ENCODE measurements around the gene MAPK4.
"Not testable (repeated sequence)": the region's sequence is repeated elsewhere in the genome, so short reads cannot be mapped to it uniquely, and the experiment has no call there.

Gene MAPK4

DNA sequence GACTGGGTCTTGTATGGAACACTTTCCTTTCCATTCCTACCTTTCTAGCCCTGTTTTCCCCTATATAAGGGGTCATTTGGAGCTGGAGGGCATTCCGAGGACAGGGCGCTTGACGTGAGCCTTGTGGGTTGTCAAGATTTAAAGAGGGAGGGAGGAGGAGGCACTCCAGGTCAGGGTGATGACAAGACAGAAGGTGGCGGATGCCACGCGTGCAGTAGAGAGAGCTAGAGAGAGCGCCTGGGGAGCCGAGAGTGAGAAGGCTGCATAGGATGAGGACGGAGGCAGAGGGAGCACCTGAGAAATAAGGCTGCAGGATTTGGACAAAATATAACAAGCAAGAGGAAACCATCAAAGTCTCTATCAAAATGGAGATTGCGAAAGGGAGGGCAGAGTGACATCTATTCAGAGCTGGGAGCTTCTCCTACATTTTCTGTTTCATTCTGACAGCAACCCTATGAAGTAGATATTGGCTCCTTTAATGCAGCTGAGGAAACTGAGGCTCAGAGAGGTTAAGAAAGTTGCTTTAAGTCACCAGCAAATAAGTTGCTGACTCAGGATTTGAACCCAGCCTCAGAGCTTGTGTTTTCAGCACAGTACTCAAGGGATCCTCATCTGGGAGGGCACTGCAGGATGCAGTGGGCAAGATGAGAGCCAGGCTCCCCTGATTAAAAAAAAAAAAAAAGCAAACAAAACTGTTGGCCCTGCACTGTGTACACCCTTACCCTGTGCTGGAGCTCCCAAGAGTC lies 135.7 kb downstream of the MAPK4 start:
- no peak for DNase-seq

DNA sequence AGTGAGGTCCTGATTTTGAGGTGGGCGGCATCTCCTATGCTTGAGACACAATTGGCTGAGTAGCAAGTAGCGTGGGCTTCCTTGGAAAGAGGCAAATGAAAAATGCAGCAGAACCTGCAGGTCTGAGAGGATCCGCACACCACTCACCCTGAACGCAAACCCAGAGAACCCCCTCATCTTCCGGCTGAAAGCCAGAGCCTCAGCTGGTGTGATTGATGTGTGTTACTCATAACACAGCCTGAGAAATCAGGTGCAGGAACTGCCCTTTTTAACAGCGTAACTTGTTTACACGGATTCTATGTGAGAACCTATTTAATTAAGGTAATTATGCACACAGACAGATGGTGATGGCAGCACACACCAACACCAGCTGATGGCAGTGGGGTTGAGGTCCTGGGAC lies 136.5 kb downstream of the MAPK4 start:
- DNase-seq, result no peak

DNA sequence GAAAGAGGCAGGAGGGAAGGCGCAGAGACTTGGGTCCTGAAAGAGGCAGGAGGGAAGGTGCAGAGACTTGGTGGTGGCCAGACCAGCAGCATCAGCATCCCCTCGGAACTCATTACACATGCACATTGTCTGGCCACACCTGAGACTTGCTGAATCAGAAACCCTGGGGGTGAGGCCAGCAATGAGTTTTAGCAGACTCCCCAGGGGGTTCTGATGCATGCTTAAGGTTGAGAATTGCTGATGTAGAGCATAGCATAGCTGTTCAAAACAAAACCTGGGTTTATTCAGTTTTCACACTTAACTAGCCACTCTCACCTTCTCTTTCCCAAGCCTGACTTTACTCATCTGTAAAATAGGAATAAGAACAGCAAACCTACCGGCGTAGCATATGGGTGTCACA lies 137.0 kb downstream of the MAPK4 start:
- no peak for DNase-seq

DNA sequence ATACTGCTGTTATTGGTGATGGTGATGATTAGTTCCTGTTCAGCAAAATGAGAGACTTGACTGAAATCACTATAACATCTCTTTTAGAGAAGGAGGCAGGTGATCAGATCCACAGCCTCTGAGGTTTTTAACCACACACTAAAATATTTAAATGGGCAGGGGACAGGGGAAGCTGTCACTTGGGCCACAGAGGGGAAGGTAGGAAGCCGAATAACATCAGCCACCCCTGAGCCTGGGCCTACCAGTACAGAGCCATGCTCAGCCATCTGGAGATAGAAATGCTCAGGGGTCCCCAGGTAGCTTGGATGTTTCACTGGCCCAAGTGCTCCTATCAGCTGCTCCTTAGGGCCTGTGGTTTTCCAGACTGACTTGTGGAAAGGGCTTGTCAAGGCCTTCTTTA lies 137.6 kb downstream of the MAPK4 start:
- no peak for DNase-seq

DNA sequence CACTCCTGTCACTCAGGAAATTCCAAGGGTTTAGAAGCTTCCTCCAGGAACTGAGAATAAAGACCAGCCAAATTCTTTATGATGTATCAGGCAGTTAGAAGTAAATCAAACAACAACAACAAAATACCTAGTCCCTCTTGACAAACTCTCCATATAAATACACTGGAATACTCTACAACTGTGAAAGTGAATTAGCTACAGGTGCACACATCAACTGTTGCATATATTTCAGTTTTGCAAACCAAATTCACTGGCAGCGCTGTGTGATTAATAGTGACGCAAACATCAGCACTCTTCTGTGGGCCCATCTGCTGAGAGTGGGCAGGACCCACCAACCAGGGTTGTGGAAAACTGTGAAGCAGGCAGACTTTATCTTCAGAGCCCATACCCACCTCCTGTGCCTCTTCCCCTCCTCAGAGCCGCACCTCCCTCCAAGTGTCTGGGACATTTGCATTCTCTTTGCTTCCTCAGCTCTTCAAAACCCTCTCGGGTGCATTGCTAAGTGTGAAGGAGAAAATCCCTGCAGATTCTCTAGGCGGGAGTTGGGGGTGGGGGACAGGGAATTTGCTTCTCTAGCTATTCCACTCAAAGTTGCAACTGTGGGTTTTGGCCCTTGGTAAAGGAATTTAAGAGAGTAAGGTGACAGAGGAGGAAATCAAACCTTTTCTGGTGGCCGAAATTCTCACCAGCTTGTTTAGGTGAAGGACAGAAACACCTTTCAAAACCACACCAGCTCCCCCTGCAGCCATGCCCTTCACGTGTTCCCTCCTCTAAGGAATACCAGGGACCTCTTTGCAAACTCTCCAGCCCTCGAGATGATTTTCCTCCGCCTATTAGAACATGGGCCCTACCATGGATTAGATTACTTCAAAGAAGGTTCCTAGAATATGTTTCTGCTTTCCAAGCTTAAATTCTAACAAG lies 140.6 kb downstream of the MAPK4 start:
- no peak for DNase-seq

DNA sequence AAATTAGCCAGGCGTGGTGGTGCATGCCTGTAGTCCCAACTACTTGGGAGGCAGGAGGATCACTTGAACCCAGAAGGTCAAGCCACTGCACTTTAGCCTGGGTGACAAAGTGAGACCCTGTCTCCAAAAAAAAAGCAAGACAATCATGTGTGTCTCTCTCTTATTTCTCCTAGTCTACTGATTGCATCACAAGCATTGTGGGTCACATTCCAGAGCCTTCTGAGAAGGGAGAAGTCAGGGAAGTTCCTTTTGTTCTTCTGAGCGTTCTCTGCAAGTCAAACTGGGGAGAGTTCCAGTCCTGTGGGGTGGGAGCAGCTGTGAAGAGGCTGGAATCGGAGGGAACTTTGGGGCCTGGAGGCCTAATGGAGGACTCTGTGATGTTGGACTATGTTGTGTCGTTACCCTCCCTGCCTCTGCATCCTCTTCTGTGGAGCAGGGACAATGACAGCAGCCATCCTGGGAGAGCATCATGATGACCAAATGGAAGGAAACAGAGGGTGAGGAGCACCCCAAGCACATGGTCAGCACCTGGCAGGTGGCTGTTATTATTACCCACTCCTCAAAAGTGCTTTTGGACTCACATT lies 144.6 kb downstream of the MAPK4 start:
- no peak for DNase-seq

DNA sequence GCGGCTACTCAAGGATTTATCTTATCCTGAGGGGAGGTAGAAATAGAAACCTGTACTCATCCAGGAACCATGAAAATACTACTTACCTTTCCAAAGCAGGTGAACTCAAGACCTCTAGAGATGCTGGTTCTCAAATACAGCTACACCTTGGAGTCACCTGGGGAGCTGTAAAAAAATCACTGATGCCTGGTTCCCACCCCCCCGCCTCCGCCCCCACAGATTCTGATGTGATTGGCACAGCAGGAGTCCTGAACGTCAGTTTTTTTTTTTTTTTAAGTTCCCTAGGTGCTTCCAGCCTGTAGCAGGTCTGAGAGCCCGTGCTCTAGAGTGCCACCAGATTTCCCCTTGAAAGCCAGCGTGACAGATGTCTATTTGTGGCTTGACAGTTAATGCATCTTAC lies 146.3 kb downstream of the MAPK4 start:
- no peak for DNase-seq

DNA sequence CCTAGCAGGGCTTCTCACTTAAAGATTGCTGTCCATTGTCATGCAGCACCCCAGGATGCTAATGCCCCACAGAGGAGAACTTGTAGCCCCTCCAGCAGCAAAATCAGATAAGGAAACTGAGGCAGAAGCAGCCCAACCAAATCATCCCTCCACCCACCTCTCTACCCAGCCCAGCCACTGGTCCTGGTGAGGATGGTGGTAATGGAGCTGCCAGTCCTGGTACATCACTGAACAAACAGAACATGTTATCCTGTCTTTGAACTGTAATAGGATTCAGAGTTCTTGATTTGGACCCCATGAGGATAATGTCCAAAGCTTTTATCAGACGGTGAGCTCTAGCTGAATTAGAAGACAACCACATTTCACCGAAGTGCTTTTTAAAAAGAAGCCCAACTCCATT lies 146.8 kb downstream of the MAPK4 start:
- DNase-seq, result no peak

DNA sequence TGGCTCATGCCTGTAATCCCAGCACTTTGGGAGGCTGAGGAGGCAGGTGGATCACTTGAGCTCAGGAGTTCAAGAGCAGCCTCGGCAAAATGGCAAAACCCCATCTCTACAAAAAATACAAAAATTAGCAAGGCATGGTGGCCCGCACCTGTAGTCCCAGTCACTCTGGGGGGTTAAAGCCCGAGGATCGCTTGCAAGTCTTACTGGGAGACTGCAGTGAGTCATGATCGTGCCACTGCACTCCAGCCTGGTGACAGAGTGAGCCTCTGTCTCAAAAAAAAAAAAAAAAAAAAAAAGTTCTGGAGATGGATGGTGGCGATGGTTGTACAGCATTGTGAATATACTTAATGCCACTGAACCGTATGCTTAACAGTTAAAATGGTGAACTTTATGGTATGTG lies 147.4 kb downstream of the MAPK4 start:
- DNase-seq, result not testable (repeated sequence)

DNA sequence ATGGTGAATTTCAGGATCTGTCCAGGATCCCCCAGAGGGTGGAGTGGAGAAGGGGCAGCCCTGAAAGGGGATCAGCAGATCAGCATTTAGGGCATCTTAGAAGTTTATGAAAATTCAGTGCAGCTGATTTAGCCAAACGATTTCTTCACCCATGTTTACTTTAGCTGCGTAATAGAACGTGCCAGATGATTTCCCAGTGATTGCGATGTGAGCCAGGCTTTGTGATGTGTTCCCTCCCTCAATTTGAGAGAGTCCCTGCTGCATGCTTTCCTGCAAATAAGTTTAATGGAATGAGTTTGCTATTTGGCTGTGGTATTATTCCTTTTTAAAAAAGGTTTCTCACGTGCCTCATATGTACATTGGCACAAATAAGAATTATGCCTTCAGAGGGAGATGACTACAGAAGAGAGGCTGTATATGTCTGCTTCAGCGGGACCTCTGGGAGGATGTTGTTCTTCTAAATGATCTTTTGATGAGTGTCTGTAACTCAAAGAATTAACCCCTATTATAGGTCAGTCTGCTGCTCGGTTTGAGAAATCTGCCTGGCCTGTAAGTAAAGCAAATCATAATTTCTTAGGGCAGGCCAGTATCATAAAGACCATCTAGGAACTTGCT lies 148.1 kb downstream of the MAPK4 start:
- DNase-seq, result no peak

DNA sequence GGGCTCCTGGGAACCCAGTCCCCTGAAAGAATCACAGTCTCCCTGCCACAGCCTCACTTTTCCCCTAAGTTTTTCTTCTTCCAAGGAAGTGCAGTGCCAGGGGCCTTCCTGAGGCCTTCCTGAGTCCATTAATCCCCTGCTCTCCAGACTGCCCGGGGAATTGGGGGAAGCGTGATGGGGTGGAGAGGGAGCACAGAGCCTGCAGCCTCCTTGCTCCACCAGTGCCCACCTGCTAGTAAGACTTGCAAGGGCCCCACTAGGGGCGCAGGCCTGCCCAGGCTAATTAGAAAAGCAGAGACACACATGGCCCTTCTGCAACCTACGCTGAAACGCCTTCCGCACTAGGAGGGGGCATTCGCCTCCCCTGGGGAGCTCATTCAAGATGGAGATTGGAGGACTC lies 149.3 kb downstream of the MAPK4 start:
- no peak for DNase-seq

DNA sequence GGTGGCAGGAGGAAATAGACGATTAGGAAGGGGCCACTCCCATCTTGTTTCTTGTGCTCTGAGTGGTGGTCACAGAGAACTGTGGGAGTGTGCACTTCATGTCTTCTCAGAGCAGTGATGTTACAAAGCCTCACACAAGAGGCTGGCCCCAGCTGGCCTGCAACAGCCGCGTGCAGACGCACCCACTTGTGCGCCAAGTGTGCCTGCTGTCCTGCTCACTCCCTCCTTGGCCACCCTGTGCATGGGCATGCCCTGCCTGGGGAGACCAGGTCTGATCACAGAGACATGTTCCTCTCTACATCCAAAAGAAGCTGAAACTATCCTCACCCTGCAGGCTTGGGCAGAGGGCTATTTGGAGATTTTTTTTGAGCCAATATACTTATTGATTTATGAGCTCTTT lies 151.5 kb downstream of the MAPK4 start:
- no peak for DNase-seq

DNA sequence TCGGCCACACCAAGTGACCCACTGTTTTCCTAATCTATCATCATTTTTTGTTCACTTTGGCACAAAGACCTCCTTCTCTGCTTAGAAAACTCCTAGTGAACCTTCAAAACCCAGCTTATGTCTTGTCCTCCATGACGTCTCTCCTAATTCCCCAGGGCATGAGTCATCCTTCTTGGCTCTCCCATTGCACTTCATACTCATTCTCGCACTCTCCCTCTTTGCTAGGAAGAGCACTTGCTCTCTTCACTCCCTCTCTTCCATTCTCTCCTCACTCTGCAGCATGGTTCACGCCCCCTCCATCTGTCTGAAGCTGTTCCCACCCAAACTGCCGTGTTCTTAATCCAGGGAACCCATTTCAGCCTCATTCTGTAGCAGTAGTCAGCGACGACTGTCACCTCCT lies 156.0 kb downstream of the MAPK4 start:
- DNase-seq, result no peak

DNA sequence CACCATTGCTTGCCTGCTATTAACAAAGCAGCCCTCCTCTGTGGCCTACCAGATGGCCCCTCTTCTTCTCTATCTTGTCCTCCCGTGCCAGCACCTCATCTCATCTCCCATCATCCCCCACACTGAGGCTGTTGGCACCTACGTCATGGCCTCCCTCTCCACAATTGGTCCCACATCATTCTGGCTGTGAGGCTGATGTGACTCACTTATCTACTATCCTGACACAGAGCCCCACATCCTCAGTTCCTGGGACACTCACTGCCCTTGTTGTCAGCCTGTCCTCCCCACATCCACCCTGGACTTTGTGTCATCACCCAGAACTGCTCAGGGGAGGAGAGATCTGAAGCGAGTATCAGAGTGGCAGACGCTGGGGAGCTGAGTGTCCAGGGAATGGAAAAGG lies 157.0 kb downstream of the MAPK4 start:
- no peak for DNase-seq

DNA sequence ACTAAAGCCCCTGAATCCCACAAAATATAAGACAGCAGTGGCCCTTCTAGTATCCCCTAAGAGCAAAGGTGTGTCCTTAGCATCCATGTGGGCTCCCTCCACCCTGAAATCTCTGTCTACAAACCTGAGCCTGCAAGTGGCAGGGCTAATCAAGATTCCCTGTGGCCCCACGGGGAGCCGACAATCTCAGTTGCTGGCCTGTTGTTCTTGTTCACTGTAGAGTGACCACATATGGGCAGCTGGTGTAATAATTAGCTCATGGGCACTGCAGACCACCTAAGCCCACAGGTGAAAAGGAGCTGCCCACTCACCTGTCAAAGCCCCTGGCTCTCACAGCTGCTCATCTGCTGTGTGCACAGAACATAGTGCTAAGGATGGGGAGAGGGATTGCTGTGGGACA lies 157.7 kb downstream of the MAPK4 start:
- no peak for DNase-seq

DNA sequence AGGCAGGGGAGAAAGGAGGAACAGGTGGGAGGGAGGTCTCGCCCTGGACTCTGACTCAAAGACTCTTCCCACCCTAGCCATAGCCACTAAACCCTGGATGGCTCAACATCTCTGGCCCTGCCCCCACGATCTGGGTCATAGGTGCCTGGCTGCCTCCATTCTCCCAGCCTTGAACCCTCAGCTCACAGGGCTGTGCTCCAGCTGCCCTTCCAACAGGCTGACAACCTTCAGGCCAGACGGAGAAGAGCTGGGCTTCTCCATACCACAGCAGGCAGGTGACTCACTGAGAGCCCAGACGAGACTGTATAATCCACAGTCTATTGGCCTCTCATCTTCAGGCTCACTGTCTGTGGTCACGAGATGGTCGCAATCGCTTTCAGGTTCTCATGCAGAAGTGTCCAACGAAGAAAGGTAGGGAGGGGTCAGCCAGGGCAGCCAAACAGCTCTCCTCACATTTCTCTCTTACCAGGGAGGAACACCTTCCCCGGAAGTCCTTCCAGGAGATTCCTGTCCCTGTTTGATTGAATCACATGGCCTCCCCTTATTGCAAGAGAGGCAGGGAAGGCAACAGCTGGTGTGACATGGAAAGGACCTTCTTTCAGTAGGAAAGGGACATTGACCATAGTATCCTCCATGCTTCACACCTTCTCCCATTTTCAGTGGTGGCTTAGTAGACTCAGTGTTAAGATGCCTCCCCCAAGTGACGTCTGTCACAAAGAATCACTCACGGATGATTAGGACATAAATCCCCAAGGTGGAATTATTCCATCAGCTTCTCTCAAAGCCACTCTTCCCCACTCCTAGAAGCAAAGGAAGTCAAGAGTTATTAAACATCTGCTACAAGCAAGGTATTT lies 159.8 kb downstream of the MAPK4 start:
- no peak for DNase-seq

DNA sequence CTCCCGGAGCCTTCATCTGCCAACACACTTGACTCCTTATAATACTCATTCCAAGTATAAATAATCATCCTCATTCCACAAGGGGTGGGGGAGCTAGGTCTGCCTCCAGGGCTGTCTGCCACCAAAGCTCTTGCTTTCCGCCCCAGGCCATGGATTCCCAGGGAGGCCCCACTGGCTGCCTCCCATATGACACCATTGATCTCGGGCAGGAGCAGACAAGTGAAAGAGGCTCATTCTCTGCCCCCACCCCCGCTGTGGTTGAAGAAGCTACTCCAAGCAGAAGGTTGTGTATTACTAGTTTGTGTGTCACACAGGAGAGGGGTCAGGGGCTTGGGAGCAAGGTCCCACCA lies 160.4 kb downstream of the MAPK4 start:
- DNase-seq, result no peak

DNA sequence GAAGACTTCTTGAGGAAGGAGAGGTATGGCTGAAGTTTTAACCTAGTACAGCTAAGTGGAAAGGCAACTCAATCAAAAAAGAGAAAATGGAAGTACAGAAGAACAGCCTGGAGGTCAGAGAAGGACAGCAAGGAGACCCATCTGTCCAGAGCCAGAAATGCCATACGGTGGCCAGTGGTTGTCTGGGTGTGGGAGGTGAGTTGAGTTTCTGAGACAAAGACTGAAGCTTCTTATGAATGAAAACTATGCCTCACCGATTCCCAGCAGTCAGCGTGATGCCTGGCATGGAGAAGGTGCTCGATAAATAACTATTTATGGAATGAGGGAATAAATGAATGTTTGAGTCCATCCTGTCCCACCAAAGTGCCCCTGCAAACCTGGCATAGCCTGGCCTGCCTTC lies 161.1 kb downstream of the MAPK4 start:
- no peak for DNase-seq

DNA sequence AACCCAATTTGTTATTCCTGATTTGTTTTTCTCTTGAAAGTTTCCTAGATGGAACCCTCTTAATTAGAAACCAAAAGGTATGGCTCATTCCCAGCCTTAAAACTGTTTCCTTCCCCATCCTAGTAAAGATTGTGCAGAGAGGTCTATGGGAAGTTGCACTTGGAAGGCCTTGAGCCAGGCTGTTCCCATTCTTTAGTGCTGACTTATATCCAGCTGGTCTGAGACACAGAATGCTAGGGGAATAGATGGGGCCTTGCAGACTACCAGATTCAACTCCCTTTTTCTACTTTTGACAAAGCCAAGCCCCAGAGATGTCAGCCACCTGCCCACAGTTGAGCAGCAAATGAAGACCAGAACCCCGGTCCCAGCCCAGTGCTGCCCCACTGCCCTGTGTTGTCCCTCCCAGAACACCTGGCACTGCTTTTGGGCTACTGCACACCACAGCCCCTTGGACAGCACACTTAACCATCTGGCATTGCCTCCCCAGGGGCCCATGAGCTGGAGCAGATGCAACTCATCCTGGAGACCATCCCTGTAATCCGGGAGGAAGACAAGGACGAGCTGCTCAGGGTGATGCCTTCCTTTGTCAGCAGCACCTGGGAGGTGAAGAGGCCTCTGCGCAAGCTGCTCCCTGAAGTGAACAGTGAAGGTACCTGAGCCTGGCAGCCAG lies 161.7 kb downstream of the MAPK4 start:
- DNase-seq, result no peak

DNA sequence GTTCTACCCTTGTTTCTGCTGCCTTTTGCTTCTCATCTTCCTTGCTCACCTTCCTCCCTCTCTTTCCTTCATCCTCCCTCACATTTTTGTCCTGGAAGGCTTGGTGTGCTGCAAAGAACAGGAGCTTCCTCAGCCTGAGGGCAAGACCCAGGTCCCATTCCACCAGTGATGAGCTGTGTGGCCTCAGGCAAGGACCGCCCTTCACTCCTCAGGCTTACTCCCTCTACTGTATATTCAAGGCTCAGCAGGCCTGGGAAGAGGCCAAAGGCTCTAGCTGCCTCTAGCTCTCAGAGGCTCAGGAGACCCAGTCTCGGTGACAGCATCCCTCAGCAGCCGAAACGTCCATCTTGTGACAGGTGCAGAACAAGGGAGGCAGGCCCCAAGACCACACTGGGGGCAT lies 162.4 kb downstream of the MAPK4 start:
- no peak for DNase-seq

DNA sequence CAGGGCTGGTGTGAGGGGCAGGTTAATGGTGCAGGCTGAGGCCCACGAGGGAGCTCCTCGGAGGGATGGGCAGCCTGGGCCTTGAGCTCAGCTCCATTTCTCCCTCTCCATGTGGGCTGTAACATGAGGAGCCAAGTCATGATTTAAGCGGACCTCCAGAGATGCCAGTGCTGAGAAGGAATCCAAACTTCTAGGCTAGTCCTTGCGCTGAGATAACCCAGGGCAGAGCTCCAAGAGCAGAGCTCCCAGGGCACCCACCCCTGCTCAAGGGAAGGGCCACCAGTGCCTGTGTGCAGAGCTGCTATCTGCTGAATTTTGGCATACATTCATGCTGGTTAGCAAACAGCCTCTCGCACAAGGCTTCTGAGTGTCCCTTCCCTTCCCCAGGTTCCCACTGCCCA lies 164.9 kb downstream of the MAPK4 start:
- no peak for DNase-seq

DNA sequence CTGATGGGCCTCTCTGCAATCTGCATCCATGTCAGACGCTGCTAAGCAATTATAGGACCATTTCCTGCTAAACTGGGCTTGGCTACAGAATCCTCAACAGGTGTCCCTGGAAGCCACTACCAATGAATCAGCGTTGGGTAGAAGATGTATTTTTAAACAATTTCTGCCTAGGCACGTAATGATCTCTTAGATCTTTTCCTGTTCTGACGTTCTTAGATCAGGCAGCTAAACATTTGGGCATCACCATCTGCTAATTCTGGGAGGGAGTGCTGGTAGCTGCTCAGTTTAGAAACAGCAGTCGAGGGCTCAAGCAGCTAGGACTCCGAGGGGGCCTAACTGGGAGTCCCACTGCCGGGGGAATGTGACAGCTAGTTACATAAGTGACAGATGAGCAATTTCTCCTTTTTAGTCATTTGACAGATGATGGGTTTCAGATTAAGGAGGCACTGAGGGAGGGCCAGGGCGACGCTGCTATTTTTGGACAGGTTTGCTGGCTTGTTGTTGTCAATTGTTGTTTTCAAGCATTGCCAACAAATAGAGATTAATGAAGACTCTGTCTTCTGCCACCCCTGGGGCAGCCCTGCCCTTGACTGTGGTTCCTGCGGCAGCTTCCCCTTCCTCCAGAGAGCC lies 167.2 kb downstream of the MAPK4 start:
- DNase-seq, result peak; percentile 39

Data from activated CD4-positive, alpha-beta T cell treated with anti-CD3 and anti-CD28 coated beads, Interleukin-2, Interleukin-6, amounts not matched to agents 100 ng/mL and 50 ng/mL, durations not matched to agents 16 hours and 8 hours (primary cell).